22Rv1 (cell line): ENCODE measurements around the gene GPC5.
"Not testable (repeated sequence)": the region's sequence is repeated elsewhere in the genome, so short reads cannot be mapped to it uniquely, and the experiment has no call there.

Source experiments
- CTCF ChIP-seq: fragments of 450-650 bp; IDR thresholded peaks from 2 replicates; pipeline ENCODE4 v1.5.1; 2017; ENCODE audit warnings: mild to moderate bottlenecking
- ZFX ChIP-seq: fragments of 450-650 bp; IDR thresholded peaks from 2 replicates; pipeline ENCODE4 v1.6.1; 2017; ENCODE audit warnings: antibody characterized with exemption, borderline replicate concordance

DNA sequence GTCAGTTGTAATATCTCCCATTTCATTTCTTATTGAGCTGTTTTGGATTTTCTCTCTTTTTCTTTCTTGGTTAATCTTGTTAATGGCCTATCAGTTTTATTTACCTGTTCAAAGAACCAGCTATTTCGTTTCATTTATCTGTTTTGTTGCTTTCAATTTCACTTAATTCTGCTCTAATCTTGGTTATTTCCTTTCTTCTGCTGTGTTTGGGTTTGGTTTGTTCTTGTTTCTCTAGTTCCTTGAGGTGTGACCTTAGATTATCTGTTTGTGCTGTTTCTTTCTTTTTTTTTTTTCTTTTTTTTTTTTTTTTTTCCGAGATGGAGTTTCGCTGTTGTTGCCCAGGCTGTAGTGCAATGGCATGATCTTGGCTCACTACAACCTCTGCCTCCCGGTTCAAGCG is 896.1 kb downstream of the GPC5 start:
- not testable (repeated sequence) for TF ChIP-seq CTCF, ZFX
